H1 (cell line): ENCODE data around the gene POLR1G. TPM values are rescaled to one million over a fixed set of nuclear protein-coding genes. Genes with fewer than 3 reads are reported as not detected.

Experiments
- CTCF ChIA-PET: fragments of 300-600 bp; sonication (Branson Sonifier 250); formaldehyde crosslinking; loops from one replicate; lab custom pipeline; 2021; ENCODE audit not compliant: partially characterized antibody; lab: Charles Lee
- POLR2A ChIA-PET: fragments of 300-600 bp; sonication (Branson Sonifier 250); formaldehyde crosslinking; loops from one replicate; lab custom pipeline; 2021; ENCODE audit warnings: inconsistent platforms; ENCODE audit not compliant: partially characterized antibody; lab: Charles Lee
- DNase-seq, 2 experiments: peaks; one replicate each; pipeline versions ENCODE4 v3.0.0 to v3.0.0-alpha.2; 2010 to 2022; ENCODE audit warnings: low spot score in 2 of 2, low read depth in 1 of 2, mixed read lengths in 1 of 2
- FAIRE-seq: peaks from 2 replicates; lab custom pipeline; 2011; peaks lifted over from hg19 to GRCh38; lab: Jason Lieb, UNC
- H2AFZ ChIP-seq: 2 replicates; pipeline ENCODE4 v1.8.1; 2012; ENCODE audit warnings: low read length, inconsistent platforms
- H2AK5ac ChIP-seq: 2 replicates; pipeline ENCODE4 v1.6.1; 2013; ENCODE audit warnings: low read depth, low read length
- H2BK120ac ChIP-seq: replicated peaks from 2 replicates; pipeline ENCODE3; 2013; ENCODE audit warnings: low read depth, low read length, inconsistent platforms
- H2BK12ac ChIP-seq: 2 replicates; pipeline ENCODE4 v1.6.1; 2013; ENCODE audit warnings: low read depth, low read length
- H2BK15ac ChIP-seq: 2 replicates; pipeline ENCODE4 v1.6.1; 2013; ENCODE audit warnings: low read length
- H2BK20ac ChIP-seq: 2 replicates; pipeline ENCODE4 v1.6.1; 2013; ENCODE audit warnings: low read length
- H2BK5ac ChIP-seq: 2 replicates; pipeline ENCODE4 v1.6.1; 2013; ENCODE audit warnings: low read depth, low read length
- H3K14ac ChIP-seq: 2 replicates; pipeline ENCODE4 v1.6.1; 2013; ENCODE audit warnings: inconsistent platforms; ENCODE audit not compliant: insufficient read length
- H3K18ac ChIP-seq: 2 replicates; pipeline ENCODE4 v1.6.1; 2013; ENCODE audit warnings: low read length; ENCODE audit errors: extremely low read depth
- H3K23ac ChIP-seq: 2 replicates; pipeline ENCODE4 v1.6.1; 2013; ENCODE audit warnings: inconsistent platforms; ENCODE audit not compliant: insufficient read length
- H3K23me2 ChIP-seq: 2 replicates; pipeline ENCODE4 v1.6.1; 2013; ENCODE audit warnings: low read depth, low read length
- H3K27ac ChIP-seq: 2 replicates; pipeline ENCODE4 v1.6.1; 2011; ENCODE audit warnings: low read depth, low read length, inconsistent platforms
- H3K27me3 ChIP-seq, 4 experiments: replicated peaks in 1 of 4; 1 replicate in 1 of 4; 2 replicates in 3 of 4; pipeline versions ENCODE4 v1.6.1 to v1.8.1; 2011 to 2013; ENCODE audit warnings: low read length in 3 of 4, mild to moderate bottlenecking in 3 of 4, inconsistent platforms in 2 of 4, mixed read lengths in 2 of 4, moderate library complexity in 1 of 4; ENCODE audit not compliant: control insufficient read depth in 3 of 4, insufficient read depth in 3 of 4; ENCODE audit errors: extremely low read depth in 1 of 4
- H3K36me3 ChIP-seq, 4 experiments: 2 replicates each; pipeline versions ENCODE4 v1.6.1 to v1.8.1; 2011 to 2013; ENCODE audit warnings: mild to moderate bottlenecking in 4 of 4, low read length in 3 of 4, moderate library complexity in 2 of 4, control low read depth in 1 of 4, inconsistent platforms in 1 of 4; ENCODE audit not compliant: insufficient read depth in 4 of 4, control insufficient read depth in 2 of 4
- H3K4ac ChIP-seq: replicated peaks from 2 replicates; pipeline ENCODE3; 2013; ENCODE audit warnings: low read length, low read depth, mixed read lengths, inconsistent platforms; ENCODE audit not compliant: insufficient read length
- H3K4me1 ChIP-seq, 4 experiments: replicated peaks in 1 of 4; 1 replicate in 1 of 4; 2 replicates in 3 of 4; pipeline versions ENCODE4 v1.6.1 to v1.8.1; 2011 to 2013; ENCODE audit warnings: low read length in 3 of 4, inconsistent platforms in 2 of 4, mixed read lengths in 1 of 4; ENCODE audit not compliant: insufficient read depth in 4 of 4, control insufficient read depth in 3 of 4
- H3K4me2 ChIP-seq, 2 experiments: 2 replicates each; pipeline versions ENCODE4 v1.6.1 to v1.8.1; 2011 to 2013; ENCODE audit warnings: low read depth in 2 of 2, low read length in 2 of 2, control low read depth in 1 of 2, inconsistent platforms in 1 of 2, mild to moderate bottlenecking in 1 of 2; ENCODE audit not compliant: insufficient read depth in 1 of 2
- H3K4me3 ChIP-seq, 4 experiments: fragments of 200-600, 300-600 bp in 1 of 4; sonication (generic), shearing (Covaris generic), sonication (Bioruptor Twin) in 1 of 4; 2 replicates each; pipeline versions ENCODE4 v1.5.1 to v1.8.1; 2011 to 2016; ENCODE audit warnings: low read length in 4 of 4, low read depth in 3 of 4, control low read depth in 2 of 4, inconsistent platforms in 2 of 4, mild to moderate bottlenecking in 2 of 4, mixed read lengths in 1 of 4, moderate library complexity in 1 of 4; ENCODE audit not compliant: insufficient read depth in 2 of 4; ENCODE audit errors: extremely low read depth in 1 of 4
- H3K56ac ChIP-seq: replicated peaks from 2 replicates; pipeline ENCODE3; 2013; ENCODE audit warnings: low read depth, mild to moderate bottlenecking, mixed read lengths, low read length, inconsistent platforms; ENCODE audit not compliant: insufficient read length
- H3K79me1 ChIP-seq: 2 replicates; pipeline ENCODE4 v1.6.1; 2013; ENCODE audit warnings: low read depth, low read length, control low read depth
- H3K79me2 ChIP-seq, 2 experiments: 2 replicates each; pipeline versions ENCODE4 v1.6.1 to v1.8.1; 2012 to 2013; ENCODE audit warnings: low read length in 2 of 2, mild to moderate bottlenecking in 2 of 2, inconsistent platforms in 1 of 2; ENCODE audit not compliant: insufficient read depth in 2 of 2, control insufficient read depth in 1 of 2
- H3K9ac ChIP-seq, 4 experiments: replicated peaks in 1 of 4; 1 replicate in 1 of 4; 2 replicates in 3 of 4; pipeline versions ENCODE4 v1.6.1 to v1.8.1; 2011 to 2013; ENCODE audit warnings: low read depth in 3 of 4, low read length in 3 of 4, control low read depth in 2 of 4, mild to moderate bottlenecking in 2 of 4, moderate library complexity in 2 of 4, inconsistent platforms in 1 of 4; ENCODE audit errors: extremely low read depth in 1 of 4
- H3K9me3 ChIP-seq, 2 experiments: 2 replicates each; pipeline versions ENCODE4 v1.6.1 to v1.8.1; 2012 to 2013; ENCODE audit warnings: mild to moderate bottlenecking in 2 of 2, moderate library complexity in 2 of 2, control low read depth in 1 of 2, inconsistent platforms in 1 of 2, low read depth in 1 of 2, low read length in 1 of 2, mixed read lengths in 1 of 2; ENCODE audit not compliant: insufficient read depth in 2 of 2
- H4K20me1 ChIP-seq, 2 experiments: replicated peaks in 1 of 2; 2 replicates each; pipeline versions ENCODE3 to v1.8.1; 2011 to 2013; ENCODE audit warnings: inconsistent platforms in 2 of 2, low read length in 2 of 2, mild to moderate bottlenecking in 1 of 2; ENCODE audit not compliant: insufficient read depth in 2 of 2, control insufficient read depth in 1 of 2
- H4K5ac ChIP-seq: 2 replicates; pipeline ENCODE4 v1.6.1; 2013; ENCODE audit warnings: low read length, low read depth, mixed read lengths, inconsistent platforms; ENCODE audit not compliant: insufficient read length
- H4K8ac ChIP-seq: 2 replicates; pipeline ENCODE4 v1.8.0; 2013; ENCODE audit warnings: mild to moderate bottlenecking, moderate library complexity, low read length, inconsistent platforms; ENCODE audit not compliant: insufficient read depth; ENCODE audit errors: extremely low read depth
- H4K91ac ChIP-seq: replicated peaks from 2 replicates; pipeline ENCODE3; 2013; ENCODE audit warnings: low read length, mixed read lengths, inconsistent platforms; ENCODE audit not compliant: insufficient read length
- CEBPB ChIP-seq: IDR thresholded peaks from 2 replicates; pipeline ENCODE4 v1.6.1; 2012; ENCODE audit warnings: low read depth, low read length
- CREB1 ChIP-seq: IDR thresholded peaks from 2 replicates; pipeline ENCODE4 v1.6.1; 2012; ENCODE audit warnings: inconsistent platforms
- GABPA ChIP-seq: IDR thresholded peaks from 2 replicates; pipeline ENCODE4 v1.6.1; 2011; ENCODE audit warnings: mild to moderate bottlenecking, low read length, moderate library complexity, borderline replicate concordance; ENCODE audit not compliant: insufficient read depth
- JUN ChIP-seq: IDR thresholded peaks from 2 replicates; pipeline ENCODE4 v1.6.1; 2011; ENCODE audit warnings: low read depth, mild to moderate bottlenecking, improper control_type of control experiment, low read length
- KDM1A ChIP-seq: fragments of 200-600, 300-600 bp; sonication (generic); IDR thresholded peaks from 2 replicates; pipeline ENCODE4 v1.7.1; 2016; ENCODE audit warnings: mild to moderate bottlenecking, low read length, borderline replicate concordance
- NRF1 ChIP-seq: IDR thresholded peaks from 2 replicates; pipeline ENCODE4 v1.6.1; 2011; ENCODE audit warnings: mild to moderate bottlenecking, low read depth, low read length, improper control_type of control experiment
- RNF2 ChIP-seq: fragments of 200-900, 300-1000 bp; sonication (generic); IDR thresholded peaks from 2 replicates; pipeline ENCODE4 v1.7.1; 2016; ENCODE audit warnings: borderline replicate concordance, low read depth, mild to moderate bottlenecking, antibody characterized with exemption, low read length; ENCODE audit not compliant: poor library complexity, severe bottlenecking; ENCODE audit errors: missing control alignments
- SAP30 ChIP-seq: fragments of 300-600 bp; sonication (generic); IDR thresholded peaks from 2 replicates; pipeline ENCODE4 v1.7.1; 2012; ENCODE audit warnings: low read length, moderate library complexity, mild to moderate bottlenecking, inconsistent platforms; ENCODE audit not compliant: insufficient read depth, insufficient replicate concordance
- SP1 ChIP-seq: IDR thresholded peaks from 2 replicates; pipeline ENCODE4 v1.6.1; 2011; ENCODE audit warnings: low read depth, low read length
- WGBS, 2 experiments: shearing (Covaris generic) in 1 of 2; methylation state at CpG; one replicate each; pipeline versions ENCODE4 v1.1.6 to v1.1.7; 2013 to 2015; ENCODE audit warnings: low lambda C conversion rate in 2 of 2, mixed read lengths in 2 of 2, inconsistent platforms in 1 of 2, low coverage in 1 of 2, missing lambda C conversion rate in 1 of 2; ENCODE audit not compliant: insufficient replicate concordance in 2 of 2, insufficient coverage in 1 of 2, insufficient read length in 1 of 2; ENCODE audit errors: extremely low coverage in 1 of 2, missing lambda C conversion rate in 1 of 2; 5-methylcytosine and 5-hydroxymethylcytosine counted together
- polyA plus RNA-seq, 7 experiments: library from polyadenylated mRNA; depleted of rRNA in 3 of 7; stranded (reverse) in 5 of 7; unstranded in 2 of 7; fragments of >200 nt in 5 of 7; fragments of 200-250 nt in 2 of 7; gene quantifications; 1 replicate in 5 of 7; 2 replicates in 1 of 7; 4 replicates in 1 of 7; pipeline versions ENCODE4 v1.2.1 to v1.2.3, GENCODE V29; 2011 to 2013; ENCODE audit warnings: missing spikeins in 2 of 7, mixed read lengths in 2 of 7
- total RNA-seq: library from RNA; stranded (reverse); fragmentation: NEBNext Ultra II Directional; extraction: Animal tissue kit (Norgen Biotek cat#: 25700); gene quantifications from 2 replicates; pipeline ENCODE4 v1.2.1, GENCODE V29; 2021

POLR1G gene
- total and polyA plus RNA-seq, 2 of the 8 experiments (the other 6 are each of a cell fraction or from before 2014, with no cell fraction given) = 16.8 to 34.8 TPM

DNA sequence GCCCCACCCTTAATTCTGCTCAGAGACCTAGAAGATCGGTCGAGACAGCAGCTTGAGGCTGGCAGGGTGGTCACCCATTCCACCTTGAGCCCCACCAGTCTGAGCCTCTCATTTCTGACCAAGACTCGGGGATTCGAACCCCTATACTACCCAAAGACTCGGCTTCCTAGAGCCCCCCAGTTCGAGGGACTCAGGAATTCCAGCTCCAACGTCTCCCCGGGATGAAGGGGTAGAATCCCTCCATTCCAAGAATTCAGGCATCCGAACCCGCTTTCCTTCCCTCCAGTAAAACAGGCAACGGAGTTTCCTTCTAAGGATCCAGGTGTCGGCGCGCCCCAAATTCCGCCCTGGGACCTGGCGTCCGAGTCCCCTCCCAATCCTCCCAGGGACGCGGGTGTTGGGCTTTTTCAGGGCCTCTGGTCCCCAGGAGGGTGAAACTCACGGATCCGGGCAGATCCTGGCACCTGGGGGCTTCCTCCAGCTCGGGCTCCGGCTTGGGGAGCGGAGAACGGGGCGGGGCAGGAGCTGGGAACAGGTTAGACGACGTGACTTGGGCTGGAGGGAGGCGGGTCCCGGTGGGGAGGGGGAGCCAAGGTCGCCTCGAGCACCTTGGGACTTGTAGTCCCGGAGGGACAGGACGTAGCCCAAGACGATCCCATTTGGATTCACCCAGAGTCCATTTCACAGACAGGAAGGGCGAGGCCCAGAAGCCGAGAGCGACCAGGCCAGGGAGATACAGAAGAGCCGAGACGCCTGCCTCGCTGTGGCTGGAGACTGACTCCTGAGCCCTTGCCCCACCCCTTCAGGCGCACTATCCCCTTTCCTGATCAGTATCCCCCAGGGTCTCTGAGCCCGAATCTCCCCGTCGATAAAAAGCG lies 1.6 kb upstream of the POLR1G start, which contains the start of gene PPP1R13L:
Gene PPP1R13L, minus strand, starts transcription at position 513 of the 878 bp plus-strand sequence. CDS start 6,751 bp downstream, outside the sequence.
- Histone ChIP-seq H3K79me2 (peaks cover 0 to 8% of the 10 kb centered on the region in 2 experiments; a peak in 1 of 4 replicates), H3K9me3 (no peaks in the 10 kb centered on the region), H2BK12ac (peak within 1 kb of the TSS; percentile 97), H3K56ac (peak within 1 kb of the TSS; percentile 63), H2BK5ac (peak within 1 kb of the TSS; percentile 99), H2BK15ac (peak within 1 kb of the TSS; percentile 88; the same call in 1 of the 2 replicates), H4K20me1 (peaks cover 0 to 5% of the 10 kb centered on the region in 2 experiments), H4K91ac (peak within 1 kb of the TSS; percentile 81), H3K36me3 (no peaks in the 10 kb centered on the region; a peak in 2 of 8 replicates), H3K79me1 (peaks cover 9% of the 10 kb centered on the region; the same call in 1 of the 2 replicates), H4K5ac (peak within 1 kb of the TSS; percentile 51), H4K8ac (peak within 1 kb of the TSS; percentile 93), H3K18ac (peak within 1 kb of the TSS; percentile 97), H2AFZ (0 out of 2 replicates have a peak within 1 kb of the TSS, but pooled peaks have one; percentile 39), H2AK5ac (peak within 1 kb of the TSS; percentile 95), H3K14ac (no peak within 1 kb of the TSS), H3K9ac (peak within 1 kb of the TSS in 3 of 4 experiments; percentile 52 to 98 (median 97); a peak in 6 of 7 replicates), H3K4me2 (peak within 1 kb of the TSS; percentile 92 to 97), H3K27me3 (peaks cover 0 to 5% (median 2%) of the 10 kb centered on the region in 4 experiments; a peak in 2 of 7 replicates), H3K27ac (peak within 1 kb of the TSS; percentile 99), H2BK120ac (no peak within 1 kb of the TSS), H3K23ac (no peak within 1 kb of the TSS), H3K4me3 (peak within 1 kb of the TSS; percentile 69 to 96 (median 91)), H3K23me2 (peaks cover 17% of the 10 kb centered on the region), H3K4me1 (peaks cover 3 to 21% (median 11%) of the 10 kb centered on the region in 4 experiments; a peak in 5 of 7 replicates), H3K4ac (peak within 1 kb of the TSS; percentile 78), H2BK20ac (0 out of 2 replicates have a peak within 1 kb of the TSS, but pooled peaks have one; percentile 34)
- CTCF ChIA-PET = interaction anchor here (0.6 to 6.6 kb wide), 23 partner anchors 8 to 204 kb away, joined by 3 to 57 read pairs (median 5); partner anchors contain the start of gene ERCC2
- FAIRE-seq (peak; percentile 32), DNase-seq (peak in 1 of 2 experiments; percentile 93)
- POLR2A ChIA-PET = interaction anchor here (0.5 to 3.5 kb wide), 10 partner anchors 9 to 65 kb away, joined by 3 to 17 read pairs (median 4); partner anchors contain the start of genes ERCC1 and FOSB
- 2% methylated on average over 44 of the region's 46 CpGs; no CpG with 5 or more reads in 1 of the 2 experiments for WGBS, 2 experiments
- no peak for TF ChIP-seq CEBPB
- no peak for TF ChIP-seq RNF2
- peak; percentile 20; the same call in 1 of the 2 replicates for TF ChIP-seq SP1
- no peak for TF ChIP-seq SAP30
- TF ChIP-seq NRF1 = no peak
- no peak for TF ChIP-seq JUN
- TF ChIP-seq GABPA = no peak
- peak; percentile 11 for TF ChIP-seq CREB1
- TF ChIP-seq KDM1A = peak; percentile 100
